Astrocyte of the hippocampus (primary cell): ENCODE data around the gene DMXL1.
"Not testable (repeated sequence)": the region's sequence is repeated elsewhere in the genome, so short reads cannot be mapped to it uniquely, and the experiment has no call there.

Source experiments
- DNase-seq: peaks from one replicate; pipeline ENCODE4 v3.0.0; 2011; ENCODE audit warnings: low read depth, low spot score

The DMXL1 gene

DNA sequence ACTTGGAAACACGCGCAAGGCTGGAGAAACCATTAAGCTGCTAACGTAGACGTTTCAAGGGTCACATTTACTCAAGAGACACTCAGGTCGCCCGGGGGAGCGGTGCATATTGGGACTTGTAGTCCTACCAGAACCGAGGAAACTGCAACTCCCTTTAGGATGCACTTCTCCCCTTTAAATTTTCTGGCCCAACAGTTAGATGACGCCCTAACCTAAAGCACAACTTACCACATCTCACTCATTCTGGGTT lies 384 bp upstream of the DMXL1 start:
- no peak for DNase-seq

DNA sequence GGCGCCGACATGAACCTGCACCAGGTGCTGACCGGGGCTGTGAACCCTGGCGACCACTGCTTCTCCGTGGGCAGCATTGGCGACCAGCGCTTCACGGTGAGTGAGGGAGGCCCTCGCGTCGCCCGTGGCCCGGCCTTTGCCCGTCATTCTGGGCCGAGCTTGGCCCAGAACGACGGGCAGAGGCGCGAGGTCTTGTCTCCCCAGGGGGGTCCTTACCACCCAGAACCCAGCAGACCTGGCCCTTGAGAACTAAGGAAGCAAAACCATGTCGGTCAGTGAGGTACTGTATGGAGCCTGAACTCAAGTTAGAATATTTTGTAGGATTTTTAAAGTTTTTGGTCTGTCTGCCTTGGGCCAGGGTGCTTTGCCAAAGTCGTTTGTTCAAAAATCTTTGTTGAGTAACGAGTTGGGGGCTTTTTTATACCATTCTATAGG lies 691 bp downstream of the DMXL1 start:
- DNase-seq, result no peak

DNA sequence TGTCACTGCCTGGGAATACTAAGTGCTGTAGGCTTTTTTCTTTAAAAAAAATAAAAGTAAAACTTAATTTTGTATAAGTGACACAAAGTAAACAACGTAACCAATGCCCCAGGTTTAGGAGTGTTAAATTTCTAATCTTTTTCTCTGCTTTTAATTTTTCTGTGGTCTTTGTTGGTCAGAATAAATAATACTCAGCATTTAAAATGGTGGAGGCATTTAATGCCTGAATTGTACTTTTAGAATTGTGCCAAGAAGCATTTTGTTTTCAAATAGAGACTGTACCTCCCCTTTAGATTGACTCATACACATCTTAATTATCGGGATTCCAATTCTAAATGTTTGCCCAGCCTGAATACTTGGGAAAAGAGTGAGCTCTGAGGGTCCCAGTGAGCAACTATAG lies 1.6 kb downstream of the DMXL1 start:
- DNase-seq, result peak; percentile 9

DNA sequence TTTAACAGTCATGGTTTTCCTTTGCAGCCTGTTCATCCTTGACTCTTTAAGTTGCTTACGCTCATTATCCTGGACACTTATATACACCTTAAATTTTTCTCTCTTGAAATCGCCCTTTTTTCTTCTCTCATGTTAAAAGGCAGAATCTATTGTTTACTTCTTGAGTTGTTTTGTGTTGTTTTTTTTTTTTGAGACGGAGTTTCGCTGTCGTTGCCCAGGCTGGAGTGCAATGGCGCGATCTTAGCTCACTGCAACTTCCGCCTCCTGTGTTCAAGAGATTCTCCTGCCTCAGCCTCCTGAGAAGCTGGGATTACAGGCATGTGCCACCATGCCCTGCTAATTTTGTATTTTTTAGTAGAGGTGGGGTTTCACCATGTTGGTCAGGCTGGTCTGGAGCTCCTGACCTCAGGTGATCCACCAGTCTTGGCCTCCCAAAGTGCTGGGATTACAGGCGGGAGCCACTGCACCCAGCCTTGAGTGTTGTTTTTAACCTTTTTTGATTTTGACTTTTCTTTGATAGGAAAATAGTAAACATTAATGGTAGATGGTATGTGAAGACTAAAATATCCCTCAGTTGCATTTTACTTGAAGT lies 3.0 kb downstream of the DMXL1 start:
- not testable (repeated sequence) for DNase-seq

DNA sequence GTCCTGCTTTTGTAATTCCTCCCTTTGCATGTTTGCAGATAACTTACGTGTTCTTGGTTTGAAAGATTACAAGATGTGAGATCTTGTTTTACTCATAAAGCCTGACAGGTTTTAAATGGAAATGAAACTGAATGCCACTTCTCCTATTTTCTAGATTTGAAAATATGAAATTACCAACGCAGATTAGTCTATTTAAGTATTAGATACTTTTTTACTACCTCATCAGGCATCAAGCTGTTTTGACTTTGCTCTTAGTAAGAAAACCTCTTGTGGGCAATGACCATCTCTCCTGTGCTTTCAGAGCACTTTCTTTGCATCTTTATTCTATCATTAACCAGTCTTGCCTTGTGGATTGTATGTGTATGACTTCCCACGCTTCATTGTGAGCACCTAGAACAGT lies 3.5 kb downstream of the DMXL1 start:
- no peak for DNase-seq

DNA sequence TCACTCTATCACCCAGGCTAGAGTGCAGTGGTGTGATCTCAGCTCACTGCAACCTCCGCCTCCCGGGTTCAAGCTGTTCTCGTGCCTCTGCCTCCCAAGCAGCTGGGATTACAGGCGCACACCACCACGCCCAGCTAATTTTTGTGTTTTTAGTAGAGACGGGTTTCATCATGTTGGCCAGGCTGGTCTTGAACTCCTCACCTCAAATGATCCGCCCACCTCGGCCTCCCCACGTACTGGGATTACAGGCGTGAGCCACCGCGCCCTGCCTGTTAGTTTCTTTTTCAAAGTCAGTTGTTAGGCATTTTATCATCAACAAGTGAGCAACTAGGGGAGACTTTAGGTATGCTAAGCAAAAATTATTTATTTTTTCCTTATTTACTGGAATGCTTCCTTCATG lies 4.4 kb downstream of the DMXL1 start:
- not testable (repeated sequence) for DNase-seq

DNA sequence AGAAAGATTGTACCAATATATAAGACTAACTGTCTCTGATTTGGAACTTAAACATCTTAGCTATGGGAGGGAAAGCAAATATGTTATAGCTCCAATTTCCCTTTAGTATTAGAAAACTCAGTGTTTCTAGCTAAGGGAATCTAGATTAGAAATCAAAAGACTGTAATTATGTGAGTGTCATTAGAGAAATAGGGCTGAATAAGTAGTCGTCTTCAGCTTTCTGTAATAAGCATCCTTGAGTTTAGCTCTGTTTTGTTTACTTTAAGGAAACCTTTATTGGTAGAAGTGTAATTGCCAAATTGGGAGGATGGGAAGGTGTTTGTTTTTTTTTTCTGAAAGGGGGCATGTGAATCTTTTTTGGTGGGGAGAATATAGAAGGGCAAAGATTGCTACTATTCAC lies 5.2 kb downstream of the DMXL1 start:
- DNase-seq, result no peak

DNA sequence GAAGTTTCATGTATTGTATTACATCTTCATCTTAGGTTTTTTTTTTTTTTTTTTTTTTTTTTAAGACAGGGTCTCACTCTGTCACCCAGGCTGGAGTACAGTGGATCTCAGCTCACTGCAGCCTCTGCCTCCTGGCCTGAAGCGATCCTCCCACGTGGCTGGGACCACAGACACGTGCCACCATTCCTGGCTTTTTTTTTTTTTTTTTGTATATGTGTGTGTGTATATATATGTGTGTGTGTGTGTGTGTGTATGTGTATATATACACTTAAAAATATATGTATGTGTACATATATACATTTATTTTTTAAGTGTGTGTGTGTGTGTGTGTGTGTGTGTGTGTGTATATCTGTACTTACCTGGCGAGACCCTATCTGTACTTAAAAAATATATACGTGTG lies 6.6 kb downstream of the DMXL1 start:
- DNase-seq, result no peak

DNA sequence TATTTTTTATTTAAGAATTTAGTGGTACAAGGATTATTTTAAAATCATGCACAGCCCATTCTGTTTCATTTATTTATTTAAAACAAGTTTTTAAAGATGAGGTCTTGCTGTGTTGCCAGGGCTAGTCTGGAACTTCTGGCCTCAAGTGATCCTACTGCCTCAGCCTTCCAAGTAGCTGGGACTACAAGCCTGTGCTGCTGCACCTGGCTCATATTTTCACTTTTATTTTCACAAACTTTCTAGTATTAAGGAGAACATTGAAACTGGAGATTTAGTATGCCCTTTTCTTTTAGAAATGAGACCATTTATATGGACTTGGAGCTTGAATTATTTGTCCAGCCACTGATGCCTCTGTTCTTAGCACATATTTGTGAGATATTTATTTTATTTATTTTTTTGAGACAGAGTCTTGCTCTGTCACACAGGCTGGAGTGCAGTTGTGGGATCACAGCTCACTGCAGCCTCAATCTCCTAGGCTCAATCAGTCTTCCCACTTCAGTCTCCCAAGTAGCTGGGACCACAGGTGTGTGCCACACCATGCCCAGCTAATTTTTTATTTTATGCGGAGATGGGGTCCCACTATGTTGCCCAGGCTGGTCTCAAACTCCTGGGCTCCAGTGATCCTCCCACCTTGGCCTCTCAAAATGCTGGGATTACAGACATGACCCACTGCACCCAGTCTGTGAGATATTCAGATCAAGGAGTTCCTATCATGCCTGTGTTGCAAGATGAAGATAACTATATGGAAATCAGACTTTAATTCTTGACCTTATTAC lies 7.4 kb downstream of the DMXL1 start:
- no peak for DNase-seq

DNA sequence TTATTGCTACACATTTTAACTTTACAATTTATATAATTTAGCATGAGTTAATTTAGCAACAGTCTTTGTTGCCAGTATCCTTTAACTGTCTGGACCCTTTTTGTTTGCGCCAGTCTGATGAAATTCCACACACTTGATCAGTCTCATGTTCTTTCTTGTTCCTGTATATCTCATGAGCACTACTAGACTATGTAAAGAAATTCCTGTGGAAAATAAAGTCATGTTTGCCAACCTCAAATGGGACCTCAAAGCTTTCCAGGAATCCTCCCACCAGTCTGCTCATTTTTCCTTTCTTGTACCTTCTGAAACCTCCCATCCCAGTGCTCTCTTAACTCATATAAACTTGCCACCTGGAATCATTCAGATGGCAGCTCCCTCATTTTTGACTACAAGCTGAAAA lies 8.0 kb downstream of the DMXL1 start:
- peak; percentile 79 for DNase-seq

DNA sequence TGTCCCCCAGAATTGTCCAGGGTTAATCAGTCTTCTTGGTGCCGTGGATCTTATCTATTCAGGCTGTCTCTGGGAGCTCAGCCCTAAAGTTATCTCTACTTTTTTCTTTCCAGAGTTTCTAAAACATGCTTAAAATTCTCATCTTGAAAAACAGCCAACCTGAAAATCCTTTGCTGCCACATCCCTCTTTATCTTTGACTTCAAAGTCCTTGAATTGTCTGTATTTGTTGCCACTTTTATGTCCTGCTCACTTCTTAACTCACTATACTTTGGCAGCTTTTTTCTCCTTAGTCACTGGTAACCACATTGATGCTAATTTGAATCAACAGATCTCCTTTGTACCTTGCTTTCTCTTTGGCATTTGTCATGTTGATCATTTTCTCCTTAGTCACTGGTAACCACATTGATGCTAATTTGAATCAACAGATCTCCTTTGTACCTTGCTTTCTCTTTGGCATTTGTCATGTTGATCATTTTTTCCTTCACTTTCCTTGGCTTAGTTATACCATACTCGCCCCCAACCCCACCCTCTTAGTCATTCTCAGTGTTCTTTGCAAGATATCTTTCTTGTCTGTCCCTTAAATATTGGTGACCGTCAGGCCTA lies 8.5 kb downstream of the DMXL1 start:
- DNase-seq, result peak; percentile 64

DNA sequence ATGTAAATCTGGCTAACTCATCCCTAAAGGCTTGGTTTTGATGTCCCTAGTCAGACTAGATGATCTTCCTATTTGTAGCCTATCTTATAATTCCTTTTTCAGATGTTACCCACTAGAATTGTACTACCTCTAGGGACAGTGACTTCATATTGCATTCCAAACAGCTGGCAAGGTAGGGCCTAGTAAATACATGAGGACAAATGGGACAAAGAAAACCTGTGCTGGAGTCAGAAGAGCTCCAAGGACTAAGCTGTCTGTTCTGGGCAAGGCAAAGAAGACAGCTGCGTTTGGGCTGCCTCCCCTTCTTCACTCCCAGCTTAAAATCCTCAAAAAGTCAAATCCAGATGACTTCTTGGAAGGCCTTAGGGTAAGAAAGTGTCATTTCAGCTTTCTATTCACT lies 10.0 kb downstream of the DMXL1 start:
- DNase-seq, result no peak

DNA sequence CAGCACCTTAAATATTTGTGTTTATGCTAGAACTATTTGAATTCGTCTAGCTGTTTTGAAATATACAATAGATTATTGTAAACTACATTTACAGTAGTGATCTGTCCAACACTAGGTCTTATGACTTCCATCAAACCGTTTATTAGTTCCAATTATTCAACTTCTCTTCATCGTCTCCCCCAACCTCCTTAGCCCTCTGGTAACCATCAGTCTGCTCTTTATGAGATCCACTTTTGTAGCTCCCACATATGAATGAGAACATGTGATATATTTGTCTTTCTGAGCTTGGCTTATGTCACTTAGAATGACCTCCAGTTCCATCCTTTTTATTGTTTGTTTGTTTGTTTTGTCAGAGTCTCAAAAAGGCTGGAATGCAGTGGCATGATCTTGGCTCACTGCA lies 11.8 kb downstream of the DMXL1 start:
- no peak for DNase-seq

DNA sequence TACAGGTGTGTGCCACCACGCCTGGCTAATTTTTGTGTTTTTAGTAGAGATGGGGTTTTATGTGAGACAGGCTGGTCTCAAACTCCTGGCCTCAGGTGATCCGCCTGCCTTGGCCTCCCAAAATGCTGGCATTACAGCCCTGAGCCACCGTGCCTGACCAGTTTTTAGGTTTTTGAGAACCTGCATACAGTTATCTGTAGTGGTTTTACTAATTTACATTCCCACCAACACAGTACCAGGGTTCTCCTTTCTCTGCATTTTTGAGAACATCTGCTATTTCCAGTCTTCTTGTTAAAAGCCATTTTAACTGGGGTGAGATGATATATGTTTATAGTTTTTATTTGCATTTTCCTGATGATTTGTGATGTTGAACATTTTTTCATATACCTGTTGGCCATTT lies 12.8 kb downstream of the DMXL1 start:
- no peak for DNase-seq

DNA sequence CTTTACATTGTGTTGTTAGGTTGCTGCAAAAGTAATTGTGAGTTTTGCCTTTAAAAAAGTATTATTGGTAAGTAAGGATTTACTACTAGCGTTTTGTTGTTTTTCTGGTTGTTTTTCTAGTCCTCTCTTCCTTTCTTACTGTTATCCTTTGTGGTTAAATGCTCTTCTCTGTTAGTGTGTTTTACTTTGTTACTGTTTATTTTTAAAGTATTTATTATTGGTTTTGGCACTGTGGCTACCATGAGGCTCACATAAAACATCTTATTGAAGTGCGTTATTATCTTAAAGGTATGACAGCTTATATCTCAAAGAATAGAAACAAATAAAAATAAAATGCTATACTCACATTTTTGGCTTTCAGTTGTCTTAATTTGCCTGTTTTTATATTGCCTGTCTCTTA lies 17.6 kb downstream of the DMXL1 start:
- no peak for DNase-seq

DNA sequence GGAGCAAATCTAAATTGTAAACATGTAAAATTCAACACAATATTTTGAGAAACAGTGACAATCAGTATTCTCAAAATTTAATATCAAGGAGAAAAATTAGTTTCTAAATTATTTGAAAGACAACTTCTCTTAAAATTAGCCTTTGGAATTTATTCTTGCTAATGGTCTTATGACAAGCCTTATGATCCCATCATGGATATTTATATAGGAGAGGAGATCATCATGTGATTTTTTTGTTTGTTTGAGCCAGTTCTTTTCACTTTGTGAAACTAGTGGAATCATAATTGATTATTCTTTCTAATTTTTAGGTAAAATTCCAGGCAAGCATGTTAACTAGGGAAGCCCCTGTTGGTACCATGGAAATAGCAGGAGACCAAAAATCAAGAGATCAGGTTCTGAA lies 24.7 kb downstream of the DMXL1 start:
- no peak for DNase-seq

DNA sequence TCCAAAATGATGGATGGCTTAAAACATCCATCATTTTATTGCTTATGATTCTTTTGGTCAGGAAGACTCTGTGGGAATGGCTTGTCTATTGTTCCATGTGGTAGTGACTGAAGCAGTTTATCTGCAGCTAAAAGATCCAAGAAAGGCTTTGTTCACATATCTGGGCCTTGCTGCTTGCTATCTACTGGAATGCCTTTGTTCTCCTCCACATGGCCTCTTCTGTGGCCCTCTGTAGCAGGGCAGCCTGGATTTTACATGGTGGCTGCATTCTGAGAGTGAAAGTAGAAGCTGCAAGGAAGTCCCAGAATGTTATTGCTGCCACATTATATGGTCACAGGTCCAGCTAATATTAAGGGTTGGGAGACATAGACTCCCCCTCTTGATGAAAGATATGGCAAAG lies 35.1 kb downstream of the DMXL1 start:
- no peak for DNase-seq

DNA sequence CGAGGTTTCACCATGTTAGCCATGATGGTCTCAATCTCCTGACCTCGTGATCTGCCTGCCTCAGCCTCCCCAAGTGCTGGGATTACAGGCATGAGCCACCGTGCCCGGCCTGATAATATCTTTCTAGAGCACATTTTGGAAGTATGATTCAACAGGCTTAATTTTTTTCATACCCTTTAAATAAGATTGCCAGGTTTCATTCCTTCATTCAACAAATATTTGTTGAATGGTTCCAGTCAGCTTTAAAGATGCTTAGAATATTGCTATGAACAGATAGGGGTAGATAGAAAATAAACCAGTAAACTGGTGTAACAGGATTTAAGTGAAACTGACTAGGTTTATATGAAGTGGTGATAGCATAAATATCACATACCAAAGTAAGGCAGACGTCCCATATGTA lies 41.3 kb downstream of the DMXL1 start:
- no peak for DNase-seq

DNA sequence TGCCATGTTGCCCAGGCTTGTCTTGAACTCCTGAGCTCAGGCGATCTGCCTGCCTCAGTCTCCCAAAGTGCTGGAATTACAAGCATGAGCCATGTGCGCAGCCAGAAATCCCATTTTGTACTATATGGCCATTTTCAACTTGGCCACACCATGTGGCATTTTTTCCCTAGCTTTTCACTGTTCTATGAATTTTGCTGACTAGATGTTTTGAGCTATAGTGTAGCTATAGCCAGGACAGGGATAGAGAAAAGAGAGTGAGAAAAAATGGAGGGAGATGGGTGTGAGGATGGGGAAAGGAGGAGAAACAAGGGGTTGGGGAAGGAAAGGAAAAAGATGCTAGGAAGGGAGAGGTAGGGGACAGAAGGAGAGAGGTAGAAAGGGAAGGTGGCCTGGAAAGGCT lies 46.4 kb downstream of the DMXL1 start:
- no peak for DNase-seq

DNA sequence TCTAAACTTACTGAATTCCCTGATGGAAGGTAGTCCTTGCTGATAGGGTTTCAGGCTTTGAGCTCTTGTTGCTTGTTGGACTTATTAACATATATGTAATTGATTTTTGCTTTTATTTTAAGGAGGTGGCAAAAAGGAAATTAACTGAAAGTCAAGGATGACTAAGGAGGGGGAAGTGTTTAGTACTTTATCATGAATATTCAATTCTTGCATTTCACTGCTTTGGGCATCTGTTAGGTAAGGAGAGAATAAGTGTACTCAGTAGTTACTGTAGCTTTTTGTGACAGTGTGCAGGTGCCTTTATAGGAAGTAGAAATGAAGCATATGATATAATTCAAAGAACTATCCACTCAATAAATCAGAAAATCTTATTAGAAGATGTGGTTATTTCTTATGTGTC lies 47.1 kb downstream of the DMXL1 start:
- DNase-seq, result no peak

DNA sequence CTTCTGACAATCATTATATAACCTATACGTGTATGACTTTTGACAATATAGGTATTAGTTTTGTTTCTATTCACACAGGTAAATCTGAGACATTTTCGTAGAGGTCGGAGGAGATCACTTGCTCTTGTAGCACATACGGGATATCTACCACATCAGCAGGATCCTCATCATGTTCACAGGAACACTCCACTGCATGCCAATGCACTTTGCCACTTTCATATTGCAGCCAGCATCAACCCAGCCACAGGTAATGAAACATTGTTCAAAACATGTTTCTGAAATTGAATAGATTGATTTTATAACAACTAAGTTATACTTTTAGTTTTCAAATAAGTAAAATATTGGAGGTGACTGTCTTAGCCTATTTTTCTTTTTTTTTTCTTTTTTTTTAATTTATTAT lies 50.0 kb downstream of the DMXL1 start:
- no peak for DNase-seq

DNA sequence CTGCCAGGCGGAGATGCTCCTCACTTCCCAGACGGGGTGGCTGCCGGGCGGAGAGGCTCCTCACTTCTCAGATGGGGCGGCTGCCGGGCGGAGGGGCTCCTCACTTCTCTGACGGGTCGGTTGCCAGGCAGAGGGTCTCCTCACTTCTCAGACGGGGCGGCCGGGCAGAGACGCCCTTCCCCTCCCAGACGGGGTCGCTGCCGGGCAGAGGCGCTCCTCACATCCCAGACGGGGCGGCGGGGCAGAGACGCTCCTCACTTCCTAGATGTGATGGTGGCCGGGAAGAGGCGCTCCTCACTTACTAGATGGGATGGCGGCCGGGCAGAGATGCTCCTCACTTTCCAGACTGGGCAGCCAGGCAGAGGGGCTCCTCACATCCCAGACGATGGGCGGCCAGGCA lies 51.6 kb downstream of the DMXL1 start:
- not testable (repeated sequence) for DNase-seq

DNA sequence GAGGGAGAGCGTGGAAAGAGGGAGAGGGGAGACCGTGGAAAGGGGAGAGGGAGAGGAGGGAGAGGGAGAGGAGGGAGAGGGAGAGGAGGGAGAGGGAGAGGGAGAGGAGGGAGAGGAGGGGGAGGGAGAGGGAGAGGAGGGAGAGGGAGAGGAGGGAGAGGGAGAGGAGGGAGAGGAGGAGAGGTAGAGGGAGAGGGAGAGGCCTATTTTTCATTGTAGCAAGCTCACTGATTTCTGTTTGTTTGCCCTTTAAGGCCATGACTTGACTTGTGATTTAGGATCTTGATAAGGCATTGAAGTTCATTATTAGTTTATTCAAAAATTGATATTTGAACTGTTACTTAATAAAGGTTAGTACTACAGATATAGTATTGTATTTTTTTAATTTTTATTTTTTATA lies 52.4 kb downstream of the DMXL1 start:
- no peak for DNase-seq

DNA sequence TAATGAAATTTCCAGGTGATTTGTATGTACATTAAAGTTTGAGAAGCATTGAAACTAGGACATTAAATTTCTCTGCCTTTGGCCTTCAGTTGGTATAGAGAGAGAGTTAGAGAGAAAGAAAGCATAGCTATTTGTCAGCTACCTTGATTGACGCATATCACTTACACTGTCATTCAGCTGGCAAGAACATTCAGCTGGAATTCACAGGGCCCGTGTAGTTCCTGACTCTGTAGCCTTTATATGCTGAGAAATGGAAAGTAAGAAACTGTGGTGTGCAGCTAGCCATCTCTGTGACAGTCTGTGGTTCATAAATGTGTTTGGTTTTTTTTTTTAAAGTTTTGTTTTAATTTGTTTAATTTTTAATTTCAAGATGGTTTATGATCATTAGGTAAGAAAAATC lies 58.9 kb downstream of the DMXL1 start:
- no peak for DNase-seq
